ENCODE results near the gene FRS3. TPM values are rescaled to one million over a fixed set of nuclear protein-coding genes. Genes with fewer than 3 reads are reported as not detected.

The FRS3 gene
- total and polyA plus RNA-seq, 2 of the 13 experiments (the other 11 are each of a cell fraction or from before 2014, with no cell fraction given): 3.0 to 7.4 TPM

- no peak for TF ChIP-seq ZNF512B (CRISPR knock-in tag; IDR thresholded peaks at IDR 0.05; ENCODE audit: borderline replicate concordance)
- no peak; the same call in 1 of the 2 replicates for TF ChIP-seq ZNF747 (CRISPR knock-in tag; IDR thresholded peaks at IDR 0.05; ENCODE audit: borderline replicate concordance)
- no peak; the same call in 1 of the 2 replicates for TF ChIP-seq ZNF205 (CRISPR knock-in tag; IDR thresholded peaks at IDR 0.05)
- TF ChIP-seq TOE1 (CRISPR knock-in tag; IDR thresholded peaks at IDR 0.05): no peak
- TF ChIP-seq SKIL (CRISPR knock-in tag; IDR thresholded peaks at IDR 0.05; ENCODE audit: borderline replicate concordance): peak; percentile 6; the same call in 1 of the 2 replicates
- TF ChIP-seq TAF1 (CRISPR knock-in tag; IDR thresholded peaks at IDR 0.05): 0 out of 2 replicates have a peak, but pooled peaks have one; percentile 19
- TF ChIP-seq RORA (CRISPR knock-in tag; IDR thresholded peaks at IDR 0.05): no peak
- no peak for TF ChIP-seq ZNF20 (CRISPR knock-in tag; IDR thresholded peaks at IDR 0.05)
- TF ChIP-seq SMARCC2 (IDR thresholded peaks at IDR 0.05): no peak
- TF ChIP-seq ZHX2 (IDR thresholded peaks at IDR 0.05; ENCODE audit: low read depth): no peak; the same call in 1 of the 2 replicates
- no peak for TF ChIP-seq ZHX2 (CRISPR knock-in tag; IDR thresholded peaks at IDR 0.05; ENCODE audit: borderline replicate concordance)
- no peak for TF ChIP-seq ZNF10 (CRISPR knock-in tag; IDR thresholded peaks at IDR 0.05; ENCODE audit: borderline replicate concordance, low read depth)
- 0 out of 2 replicates have a peak, but pooled peaks have one; percentile 55 for TF ChIP-seq ZC3H13 (CRISPR knock-in tag; IDR thresholded peaks at IDR 0.05)
- TF ChIP-seq TCF7L2 (IDR thresholded peaks at IDR 0.05; ENCODE audit: low read depth, low read length): no peak
- no peak for TF ChIP-seq STAT5B (CRISPR knock-in tag; IDR thresholded peaks at IDR 0.05)
- no peak for TF ChIP-seq ZNF550 (CRISPR knock-in tag; IDR thresholded peaks at IDR 0.05; ENCODE audit: borderline replicate concordance)
- TF ChIP-seq AGO2 (optimal IDR thresholded peaks at IDR 0.05; ENCODE audit: low read depth, low read length): peak; percentile 85
These were observed 37.8 kb downstream of the FRS3 start (continued) for GRCh38 chr6:41741625-41742490.
